GM21723 (cell line): Measurements from ENCODE around the gene SLC13A2.
"Not testable (repeated sequence)": the region's sequence is repeated elsewhere in the genome, so short reads cannot be mapped to it uniquely, and the experiment has no call there.

Experiments
- ATAC-seq: cut with Tn5 transposase; IDR thresholded peaks from one replicate; pipeline ENCODE4 v1.9.1; 2021; ENCODE audit warnings: mild to moderate bottlenecking, moderate library complexity; ENCODE audit not compliant: unreplicated experiment

Gene SLC13A2, protein sequence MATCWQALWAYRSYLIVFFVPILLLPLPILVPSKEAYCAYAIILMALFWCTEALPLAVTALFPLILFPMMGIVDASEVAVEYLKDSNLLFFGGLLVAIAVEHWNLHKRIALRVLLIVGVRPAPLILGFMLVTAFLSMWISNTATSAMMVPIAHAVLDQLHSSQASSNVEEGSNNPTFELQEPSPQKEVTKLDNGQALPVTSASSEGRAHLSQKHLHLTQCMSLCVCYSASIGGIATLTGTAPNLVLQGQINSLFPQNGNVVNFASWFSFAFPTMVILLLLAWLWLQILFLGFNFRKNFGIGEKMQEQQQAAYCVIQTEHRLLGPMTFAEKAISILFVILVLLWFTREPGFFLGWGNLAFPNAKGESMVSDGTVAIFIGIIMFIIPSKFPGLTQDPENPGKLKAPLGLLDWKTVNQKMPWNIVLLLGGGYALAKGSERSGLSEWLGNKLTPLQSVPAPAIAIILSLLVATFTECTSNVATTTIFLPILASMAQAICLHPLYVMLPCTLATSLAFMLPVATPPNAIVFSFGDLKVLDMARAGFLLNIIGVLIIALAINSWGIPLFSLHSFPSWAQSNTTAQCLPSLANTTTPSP

DNA sequence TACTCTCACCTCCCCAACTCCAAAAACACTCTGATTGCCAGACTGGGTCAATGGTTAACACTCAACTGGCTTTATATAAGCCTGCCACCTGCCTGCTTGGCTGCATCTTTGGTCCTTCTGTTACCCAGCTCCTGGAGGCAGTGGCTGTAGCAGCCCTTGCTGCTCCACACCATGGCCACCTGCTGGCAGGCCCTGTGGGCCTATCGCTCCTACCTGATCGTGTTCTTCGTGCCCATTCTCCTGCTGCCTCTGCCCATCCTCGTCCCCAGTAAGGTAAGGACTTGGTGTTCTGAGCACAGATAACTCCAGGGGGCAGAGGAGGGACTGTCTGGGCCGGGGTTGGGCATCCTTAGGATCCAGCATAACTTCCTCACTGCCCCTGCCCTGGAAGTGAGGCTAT is at the start of gene SLC13A2:
SLC13A2 (plus strand) TSS at position 103 of the 400 bp plus-strand sequence; CDS start at position 172, 69 bp downstream.
- ATAC-seq, result no peak

- no peak for ATAC-seq
Measured at GRCh38 chr17:28425206-28425605, 48.2 kb upstream of the SLC13A2 start.

GRCh38 chr17:28426081-28426519 is 47.3 kb upstream of the SLC13A2 start:
- no peak for ATAC-seq

DNA sequence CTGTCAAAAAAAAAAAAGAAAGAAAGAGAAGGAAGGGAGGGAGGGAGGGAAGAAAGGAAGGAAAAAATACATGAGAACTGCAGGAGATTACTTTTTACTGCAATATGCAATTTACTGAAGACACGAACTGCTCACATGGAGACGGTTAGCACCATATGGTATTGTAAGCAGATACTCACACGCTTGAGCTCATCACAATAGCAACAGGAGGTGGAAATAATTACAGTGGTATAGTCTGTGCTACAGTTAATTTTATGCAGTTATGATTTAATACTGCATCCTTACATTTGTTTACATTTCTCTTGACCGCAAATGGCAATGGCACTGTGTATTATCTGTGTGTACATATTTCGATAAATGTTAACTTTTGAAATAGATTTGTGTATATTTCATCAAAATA is 46.1 kb upstream of the SLC13A2 start:
- no peak for ATAC-seq

DNA sequence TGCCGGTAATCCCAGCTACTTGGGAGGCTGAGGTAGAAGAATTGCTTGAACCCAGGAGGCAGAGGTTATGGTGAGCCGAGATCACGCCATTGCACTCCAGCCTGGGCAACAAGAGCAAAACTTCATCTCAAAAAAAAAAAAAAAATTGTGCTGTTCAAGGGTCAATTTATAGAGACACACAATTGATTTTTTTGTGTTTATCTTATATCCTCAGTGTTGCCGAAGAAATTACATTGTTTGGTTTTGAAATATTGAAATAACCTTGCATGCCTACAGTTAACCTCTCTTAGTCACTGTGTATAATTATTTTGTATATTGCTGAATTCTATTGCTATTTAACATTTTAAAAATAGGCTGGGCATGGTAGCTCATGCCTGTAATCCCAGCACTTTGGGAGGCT is 45.5 kb upstream of the SLC13A2 start:
- ATAC-seq, result not testable (repeated sequence)

DNA sequence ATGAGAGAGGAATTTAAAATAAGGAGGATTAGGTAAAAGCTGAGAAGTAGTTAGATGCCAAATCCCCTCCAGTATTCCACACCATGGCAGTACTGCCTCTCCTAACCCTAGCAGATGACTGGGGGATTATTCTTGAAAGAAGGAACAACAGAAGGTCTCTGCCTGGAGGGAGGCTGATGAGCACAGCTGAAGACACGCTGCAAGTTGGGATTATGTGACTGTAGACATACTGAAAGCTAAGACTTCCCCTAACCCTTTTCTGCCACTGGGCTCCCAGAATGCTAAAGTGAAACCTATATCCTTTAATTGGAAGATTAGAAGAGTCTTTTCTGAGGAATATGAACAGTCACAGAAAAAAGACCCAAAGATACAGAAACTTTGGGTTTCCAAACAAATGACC is 39.7 kb upstream of the SLC13A2 start:
- no peak for ATAC-seq

DNA sequence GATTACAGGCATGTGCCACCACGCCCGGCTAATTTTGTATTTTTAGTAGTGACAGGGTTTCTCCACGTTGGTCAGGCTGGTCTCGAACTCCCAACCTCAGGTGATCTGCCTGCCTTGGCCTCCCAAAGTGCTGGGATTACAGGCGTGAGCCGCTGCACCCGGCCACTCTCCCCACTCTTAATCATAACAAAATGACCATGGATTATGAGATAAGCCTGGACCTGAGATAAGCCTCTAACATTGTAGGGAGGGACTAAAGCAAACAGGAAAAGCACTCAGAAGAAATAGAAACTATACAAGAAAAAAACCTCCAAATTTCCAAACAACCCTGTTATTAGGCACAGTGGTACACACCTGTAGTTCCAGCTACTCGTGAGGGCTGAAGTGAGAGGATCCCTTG is 39.1 kb upstream of the SLC13A2 start:
- ATAC-seq, result not testable (repeated sequence)

DNA sequence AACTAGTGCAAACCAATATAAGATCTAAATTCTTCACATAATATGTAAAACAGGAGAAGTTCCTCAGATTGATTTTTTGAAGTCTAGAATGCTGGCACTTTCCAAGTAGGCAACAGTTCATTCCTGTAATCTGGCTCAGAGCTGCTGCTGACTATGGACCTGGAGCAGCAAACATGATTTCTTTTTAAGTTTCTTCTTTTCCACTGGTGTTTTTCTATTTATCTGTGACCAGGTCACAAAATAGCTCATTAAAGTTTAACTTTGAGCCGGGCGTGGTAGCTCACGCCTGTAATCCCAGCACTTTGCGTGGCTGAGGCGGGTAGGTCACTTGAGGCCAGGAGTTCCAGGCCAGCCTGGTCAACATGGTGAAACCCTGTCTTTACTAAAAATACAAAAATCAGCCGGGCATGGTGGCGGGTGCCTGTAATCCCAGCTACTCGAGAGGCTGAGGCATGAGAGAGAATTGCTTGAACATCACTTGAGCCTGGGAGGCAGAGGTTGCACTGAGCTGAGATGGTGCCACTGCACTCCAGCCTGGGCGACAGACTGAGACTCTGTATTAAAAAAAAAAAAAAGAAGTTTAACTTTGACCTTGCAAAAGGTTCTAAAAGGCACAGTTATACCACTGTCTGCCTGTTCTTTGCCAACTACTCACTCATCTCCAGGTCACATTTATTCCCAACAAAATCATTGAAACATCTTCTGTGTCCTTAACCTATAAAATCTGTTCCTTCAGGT is 29.4 kb upstream of the SLC13A2 start:
- no peak for ATAC-seq

DNA sequence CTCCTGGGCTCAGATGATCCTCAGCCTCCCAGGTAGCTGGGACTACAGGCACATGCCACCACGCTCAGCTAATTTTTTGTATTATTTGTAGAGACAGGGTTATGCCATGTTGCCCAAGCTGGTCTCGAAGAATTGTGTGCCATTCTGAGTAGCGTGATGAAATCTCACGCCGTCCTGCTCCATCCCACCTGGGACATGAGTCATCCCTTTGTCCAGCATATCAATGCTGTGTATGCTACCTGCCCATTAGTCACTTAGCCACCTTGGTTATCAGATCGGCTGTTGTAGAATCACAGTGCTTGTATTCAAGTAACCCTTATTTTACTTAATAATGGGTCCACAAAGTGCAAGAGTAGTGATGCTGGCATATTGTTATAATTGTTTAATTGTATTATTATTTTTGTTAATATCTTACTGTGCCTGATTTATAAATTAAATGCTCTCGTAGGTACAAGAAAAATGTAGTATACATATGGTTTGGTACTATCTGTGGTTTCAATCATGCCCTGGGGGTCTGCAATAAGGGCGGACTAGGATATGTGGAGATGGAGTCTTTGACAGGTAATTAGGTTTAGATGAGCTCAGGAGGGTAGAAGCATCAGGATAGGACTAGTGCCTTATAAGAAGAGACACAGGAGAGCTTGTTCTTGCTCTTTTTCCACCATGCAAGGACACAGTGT is 26.6 kb upstream of the SLC13A2 start:
- no peak for ATAC-seq

- no peak for ATAC-seq
Measured at GRCh38 chr17:28447396-28447760, 26.1 kb upstream of the SLC13A2 start.

DNA sequence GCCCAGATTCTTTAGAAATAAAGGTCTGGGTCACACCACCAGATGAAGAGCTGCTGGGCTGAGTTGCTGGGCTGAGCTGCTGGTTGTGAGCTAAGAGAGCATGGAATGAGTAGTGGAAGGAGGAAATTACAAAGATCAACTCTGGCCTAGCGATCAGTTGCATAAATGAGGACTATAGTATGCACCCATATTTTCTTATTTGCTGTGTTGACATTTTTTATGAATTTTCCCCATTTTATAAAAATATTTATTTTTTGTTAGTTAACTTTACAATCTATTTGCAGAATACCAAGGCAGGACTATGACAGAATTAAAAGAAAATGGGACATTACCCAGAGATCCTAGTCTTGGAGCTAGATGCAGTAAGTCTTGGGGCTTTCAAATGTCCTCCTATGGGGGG is 23.6 kb upstream of the SLC13A2 start:
- ATAC-seq, result no peak

GRCh38 chr17:28457890-28458289 is 15.6 kb upstream of the SLC13A2 start:
- no peak for ATAC-seq

GRCh38 chr17:28458881-28459280 is 14.6 kb upstream of the SLC13A2 start:
- ATAC-seq, result not testable (repeated sequence)

- no peak for ATAC-seq
Measured at GRCh38 chr17:28460901-28461300, 12.5 kb upstream of the SLC13A2 start.

- no peak for ATAC-seq
Measured at GRCh38 chr17:28466001-28466400, 7.4 kb upstream of the SLC13A2 start.

DNA sequence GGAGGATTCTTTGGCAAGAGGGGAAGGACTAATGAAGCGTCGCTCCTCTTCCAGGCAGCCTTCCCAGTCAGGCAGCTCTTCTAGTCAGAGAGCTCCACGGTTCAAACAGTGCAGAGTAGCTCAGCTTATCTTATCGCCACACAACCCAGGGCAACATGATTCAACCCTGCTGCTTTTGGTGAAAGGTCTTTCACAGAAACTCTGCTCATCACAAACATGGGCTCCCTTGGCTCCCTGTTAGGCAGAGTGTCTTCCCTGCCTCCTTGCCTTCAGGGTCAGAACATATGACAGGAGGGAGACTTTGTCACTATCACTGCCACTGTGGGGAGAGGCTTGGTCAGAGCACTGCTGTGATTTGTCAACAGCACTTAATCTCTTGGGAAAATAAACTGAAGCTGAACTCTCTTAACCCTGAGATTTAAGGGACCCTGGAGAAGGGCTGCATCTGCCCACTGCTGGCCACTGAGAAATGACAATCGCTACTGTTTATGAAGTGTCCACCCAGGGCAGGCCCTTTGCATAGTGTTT is 6.9 kb upstream of the SLC13A2 start:
- no peak for ATAC-seq

DNA sequence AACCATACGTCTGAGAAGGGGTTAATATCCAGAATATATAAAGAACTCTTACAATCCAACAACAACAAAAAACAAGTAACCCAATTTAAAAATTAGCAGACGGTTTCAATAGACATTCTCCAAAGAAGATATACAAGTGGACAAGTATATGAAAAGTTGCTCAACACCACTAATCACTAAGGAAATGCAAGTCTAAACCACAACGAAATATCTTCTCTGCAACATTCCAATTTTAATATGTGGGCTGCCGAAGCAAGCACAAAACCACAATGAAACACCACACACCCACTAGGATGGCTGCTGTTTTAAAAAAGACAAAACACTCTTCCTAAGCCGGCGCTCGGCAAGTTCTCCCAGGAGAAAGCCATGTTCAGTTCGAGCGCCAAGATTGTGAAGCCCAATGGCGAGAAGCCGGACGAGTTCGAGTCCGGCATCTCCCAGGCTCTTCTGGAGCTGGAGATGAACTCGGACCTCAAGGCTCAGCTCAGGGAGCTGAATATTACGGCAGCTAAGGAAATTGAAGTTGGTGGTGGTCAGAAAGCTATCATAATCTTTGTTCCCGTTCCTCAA is 5.9 kb upstream of the SLC13A2 start:
- ATAC-seq, result no peak

- not testable (repeated sequence) for ATAC-seq
Measured at GRCh38 chr17:28468033-28468735, 5.3 kb upstream of the SLC13A2 start.

GRCh38 chr17:28468781-28469180 is 4.7 kb upstream of the SLC13A2 start:
- no peak for ATAC-seq

GRCh38 chr17:28469376-28469775 is 4.1 kb upstream of the SLC13A2 start:
- no peak for ATAC-seq
